Chondrocyte (in vitro differentiated cells): ENCODE data around the gene CAP1. TPM values are rescaled to one million over a fixed set of nuclear protein-coding genes. Genes with fewer than 3 reads are reported as not detected.

Experiments
- DNase-seq: peaks from one replicate; pipeline ENCODE4 v3.0.0; 2021; ENCODE audit warnings: mixed read lengths, low spot score
- H3K27ac Mint-ChIP-seq: one replicate; pipeline ENCODE4 v1.8.0; 2021; ENCODE audit warnings: mild to moderate bottlenecking, moderate library complexity, mixed read lengths; ENCODE audit not compliant: unreplicated experiment
- H3K27me3 Mint-ChIP-seq: 2 replicates; pipeline ENCODE4 v1.8.0; 2021; ENCODE audit warnings: low read depth, mixed read lengths
- H3K36me3 Mint-ChIP-seq: 2 replicates; pipeline ENCODE4 v1.8.0; 2021; ENCODE audit warnings: low read depth, mixed read lengths
- H3K4me1 Mint-ChIP-seq: 2 replicates; pipeline ENCODE4 v1.8.0; 2021; ENCODE audit warnings: low read depth, mild to moderate bottlenecking, mixed read lengths
- H3K4me3 Mint-ChIP-seq: one replicate; pipeline ENCODE4 v1.8.0; 2021; ENCODE audit warnings: mild to moderate bottlenecking, moderate library complexity, mixed read lengths; ENCODE audit not compliant: unreplicated experiment
- H3K9me3 Mint-ChIP-seq: 2 replicates; pipeline ENCODE4 v1.8.0; 2021; ENCODE audit warnings: low read depth, mixed read lengths
- CTCF ChIP-seq: fragments of 200-600 bp; sonication (generic); IDR thresholded peaks from 2 replicates; pipeline ENCODE4 v1.5.0; 2021; ENCODE audit warnings: antibody characterized with exemption, mild to moderate bottlenecking, moderate library complexity
- total RNA-seq: library from RNA; stranded (reverse); gene quantifications from 3 replicates; pipeline ENCODE4 v1.2.1, GENCODE V29; 2021

The CAP1 gene
- total RNA-seq, 1 donor from 2014 or later = 576 TPM

GRCh38 chr1:40114400-40114799, 73.9 kb downstream of the CAP1 start:
- no peaks in the 10 kb centered on the region for H3K4me1 Mint-ChIP-seq

GRCh38 chr1:40120128-40120527, 79.6 kb downstream of the CAP1 start:
- no peaks in the 10 kb centered on the region for H3K9me3 Mint-ChIP-seq
- TF ChIP-seq CTCF = no peak
- no peaks in the 10 kb centered on the region for H3K4me1 Mint-ChIP-seq
- H3K27me3 Mint-ChIP-seq = peaks cover 45% of the 10 kb centered on the region
- no peaks in the 10 kb centered on the region for H3K36me3 Mint-ChIP-seq
- no peak overlapping the region for H3K27ac Mint-ChIP-seq
- H3K4me3 Mint-ChIP-seq = no peak overlapping the region
- no peak for DNase-seq

More at GRCh38 chr1:40114400-40114799, 73.9 kb downstream of the CAP1 start:
- H3K4me3 Mint-ChIP-seq = no peak overlapping the region
- TF ChIP-seq CTCF = no peak
- H3K27ac Mint-ChIP-seq = no peak overlapping the region
- peaks cover 56% of the 10 kb centered on the region for H3K27me3 Mint-ChIP-seq
- H3K9me3 Mint-ChIP-seq = peaks cover 25% of the 10 kb centered on the region
- H3K36me3 Mint-ChIP-seq = peaks cover 4% of the 10 kb centered on the region
- DNase-seq = no peak

Other genes starting within 250 kb of the CAP1 start
- 9.3 to 12.3 TPM (median 10.7 TPM) in 3 replicates for gene TRIT1, start 157.2 kb upstream of the CAP1 start, total RNA-seq
- 0.29 to 0.62 TPM (median 0.47 TPM) in 3 replicates for gene MYCL, start 138.8 kb upstream of the CAP1 start, total RNA-seq
- gene MFSD2A, start 85.6 kb upstream of the CAP1 start, total RNA-seq = 1.4 to 2.5 TPM (median 1.8 TPM) in 3 replicates
- gene PPT1, start 56.5 kb downstream of the CAP1 start, total RNA-seq = 48.3 to 79.0 TPM (median 48.6 TPM) in 3 replicates
- gene RLF, start 120.7 kb downstream of the CAP1 start, total RNA-seq = 11.9 to 16.0 TPM (median 15.5 TPM) in 3 replicates
- gene TMCO2, start 207.2 kb downstream of the CAP1 start, total RNA-seq = not detected in 3 replicates
- gene ZMPSTE24, start 217.5 kb downstream of the CAP1 start, total RNA-seq = 49.5 to 62.3 TPM (median 49.6 TPM) in 3 replicates